Ramos (cell line): ENCODE results near the gene ATE1.
"Not testable (repeated sequence)": the region's sequence is repeated elsewhere in the genome, so short reads cannot be mapped to it uniquely, and the experiment has no call there.

Experiments
- in situ Hi-C: fragments of 300-500 bp; cut with MboI; formaldehyde crosslinking; loops from one replicate; pipeline ENCODE4 v1.14.3; 2022; ENCODE audit warnings: low sequenced_read_pairs; ENCODE audit not compliant: unreplicated experiment

The ATE1 gene

GRCh38 chr10:121930268-121931085, 2.6 kb upstream of the ATE1 start:
- in situ Hi-C loops = not testable (repeated sequence)

GRCh38 chr10:121929585-121930267, 1.9 kb upstream of the ATE1 start:
- in situ Hi-C loops = not testable (repeated sequence)

GRCh38 chr10:121928528-121928884, 675 bp upstream of the ATE1 start:
- in situ Hi-C loops = no loop called here

- in situ Hi-C loops = no loop called here
Measured at GRCh38 chr10:121927318-121927840, 452 bp downstream of the ATE1 start.

GRCh38 chr10:121926671-121927317, 1.0 kb downstream of the ATE1 start:
- in situ Hi-C loops = no loop called here

GRCh38 chr10:121926157-121926556, 1.7 kb downstream of the ATE1 start:
- in situ Hi-C loops = no loop called here

- in situ Hi-C loops = no loop called here
Measured at GRCh38 chr10:121921238-121921931, 6.4 kb downstream of the ATE1 start.

- in situ Hi-C loops = no loop called here
Measured at GRCh38 chr10:121919666-121920065, 8.2 kb downstream of the ATE1 start.

GRCh38 chr10:121918800-121919199, 9.0 kb downstream of the ATE1 start:
- in situ Hi-C loops = not testable (repeated sequence)

- in situ Hi-C loops = no loop called here
Measured at GRCh38 chr10:121914661-121915060, 13.2 kb downstream of the ATE1 start.

- in situ Hi-C loops = no loop called here
Measured at GRCh38 chr10:121911421-121911697, 16.5 kb downstream of the ATE1 start.

GRCh38 chr10:121910673-121911420, 17.0 kb downstream of the ATE1 start:
- in situ Hi-C loops = no loop called here

- in situ Hi-C loops = no loop called here
Measured at GRCh38 chr10:121904888-121905287, 22.9 kb downstream of the ATE1 start.

- in situ Hi-C loops = no loop called here
Measured at GRCh38 chr10:121900443-121901174, 27.2 kb downstream of the ATE1 start.

- in situ Hi-C loops = loop anchor here (25.0 kb wide), 1 partner anchor 962 kb away; no protein-coding TSS in a partner anchor
Measured at GRCh38 chr10:121899727-121900126, 28.1 kb downstream of the ATE1 start.

GRCh38 chr10:121891103-121891502, 36.7 kb downstream of the ATE1 start:
- in situ Hi-C loops = loop anchor here (25.0 kb wide), 1 partner anchor 954 kb away; no protein-coding TSS in a partner anchor

GRCh38 chr10:121889212-121889611, 38.6 kb downstream of the ATE1 start:
- in situ Hi-C loops = loop anchor here (25.0 kb wide), 1 partner anchor 952 kb away; no protein-coding TSS in a partner anchor

- in situ Hi-C loops = loop anchor here (25.0 kb wide), 1 partner anchor 950 kb away; no protein-coding TSS in a partner anchor
Measured at GRCh38 chr10:121886997-121887622, 40.7 kb downstream of the ATE1 start.
